ENCODE results near the gene SFXN3.

The SFXN3 gene

DNA sequence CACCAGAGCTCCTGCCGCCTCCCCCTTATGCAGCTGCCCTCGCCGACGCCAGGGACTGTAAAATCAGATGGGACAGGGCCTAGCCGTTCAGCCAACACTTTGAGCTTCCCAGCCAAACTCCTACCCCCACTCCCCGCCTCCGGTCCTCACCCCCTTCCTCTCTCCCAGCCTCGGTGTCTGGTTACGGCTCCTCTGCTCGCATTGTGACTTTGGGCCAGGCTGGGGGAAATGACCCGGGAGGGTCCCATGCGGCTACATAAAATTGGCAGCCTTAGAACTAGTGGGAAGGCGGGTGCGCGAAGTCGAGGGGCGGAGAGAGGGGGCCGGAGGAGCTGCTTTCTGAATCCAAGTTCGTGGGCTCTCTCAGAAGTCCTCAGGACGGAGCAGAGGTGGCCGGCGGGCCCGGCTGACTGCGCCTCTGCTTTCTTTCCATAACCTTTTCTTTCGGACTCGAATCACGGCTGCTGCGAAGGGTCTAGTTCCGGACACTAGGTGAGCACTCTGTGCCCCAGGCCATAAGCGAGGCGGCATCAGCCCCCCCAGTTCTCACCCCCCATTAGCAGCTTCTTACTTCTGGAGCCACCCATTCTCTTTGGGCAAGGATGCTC is 30.7 kb downstream of the SFXN3 start, which contains the start of gene KAZALD1:
Gene KAZALD1 (plus strand): TSS at position 366 of the 608 bp plus-strand sequence. CDS start 604 bp downstream, outside the sequence.
- DNase-seq, result no peak

DNA sequence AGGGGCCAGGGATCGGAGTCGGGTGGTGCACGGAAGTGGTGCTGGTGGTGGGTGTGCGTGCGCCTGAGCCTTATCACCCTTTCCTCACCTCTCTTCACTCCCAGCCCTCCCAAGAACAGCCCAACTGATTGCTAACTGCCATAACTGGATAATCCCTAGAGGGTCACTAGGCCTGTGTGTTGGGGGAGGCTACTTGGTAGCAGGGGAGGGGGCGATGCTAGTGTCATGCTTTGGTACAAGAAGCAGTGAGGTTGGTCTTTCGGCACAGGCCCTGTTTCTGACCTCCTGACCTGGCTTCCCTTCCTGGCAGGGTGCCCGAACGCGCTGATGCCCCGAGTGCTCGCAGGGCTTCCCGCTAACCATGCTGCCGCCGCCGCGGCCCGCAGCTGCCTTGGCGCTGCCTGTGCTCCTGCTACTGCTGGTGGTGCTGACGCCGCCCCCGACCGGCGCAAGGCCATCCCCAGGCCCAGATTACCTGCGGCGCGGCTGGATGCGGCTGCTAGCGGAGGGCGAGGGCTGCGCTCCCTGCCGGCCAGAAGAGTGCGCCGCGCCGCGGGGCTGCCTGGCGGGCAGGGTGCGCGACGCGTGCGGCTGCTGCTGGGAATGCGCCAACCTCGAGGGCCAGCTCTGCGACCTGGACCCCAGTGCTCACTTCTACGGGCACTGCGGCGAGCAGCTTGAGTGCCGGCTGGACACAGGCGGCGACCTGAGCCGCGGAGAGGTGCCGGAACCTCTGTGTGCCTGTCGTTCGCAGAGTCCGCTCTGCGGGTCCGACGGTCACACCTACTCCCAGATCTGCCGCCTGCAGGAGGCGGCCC is 31.4 kb downstream of the SFXN3 start:
- DNase-seq, result peak; percentile 66

DNA sequence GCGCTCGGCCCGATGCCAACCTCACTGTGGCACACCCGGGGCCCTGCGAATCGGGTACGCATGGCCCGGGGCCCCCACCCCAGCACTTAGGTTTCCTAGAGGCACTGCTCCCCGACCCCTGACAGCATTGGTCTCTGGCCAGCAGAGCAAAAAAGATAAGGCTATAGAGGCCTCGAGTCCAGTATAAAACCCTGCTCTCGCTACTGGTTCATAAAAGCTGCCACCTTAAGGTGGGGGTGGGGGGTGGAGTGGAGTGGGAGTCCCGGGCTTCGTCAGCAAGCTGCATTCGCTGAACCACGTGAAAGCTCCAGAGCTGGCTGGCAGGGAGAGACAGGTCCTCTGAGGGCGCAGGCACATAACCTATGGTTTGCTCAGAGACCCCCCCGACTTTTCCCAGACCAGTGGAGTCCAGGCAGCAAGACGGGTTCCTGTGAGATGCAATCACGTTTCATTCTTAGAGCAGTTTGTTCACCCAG is 32.1 kb downstream of the SFXN3 start:
- peak; percentile 10 for DNase-seq

DNA sequence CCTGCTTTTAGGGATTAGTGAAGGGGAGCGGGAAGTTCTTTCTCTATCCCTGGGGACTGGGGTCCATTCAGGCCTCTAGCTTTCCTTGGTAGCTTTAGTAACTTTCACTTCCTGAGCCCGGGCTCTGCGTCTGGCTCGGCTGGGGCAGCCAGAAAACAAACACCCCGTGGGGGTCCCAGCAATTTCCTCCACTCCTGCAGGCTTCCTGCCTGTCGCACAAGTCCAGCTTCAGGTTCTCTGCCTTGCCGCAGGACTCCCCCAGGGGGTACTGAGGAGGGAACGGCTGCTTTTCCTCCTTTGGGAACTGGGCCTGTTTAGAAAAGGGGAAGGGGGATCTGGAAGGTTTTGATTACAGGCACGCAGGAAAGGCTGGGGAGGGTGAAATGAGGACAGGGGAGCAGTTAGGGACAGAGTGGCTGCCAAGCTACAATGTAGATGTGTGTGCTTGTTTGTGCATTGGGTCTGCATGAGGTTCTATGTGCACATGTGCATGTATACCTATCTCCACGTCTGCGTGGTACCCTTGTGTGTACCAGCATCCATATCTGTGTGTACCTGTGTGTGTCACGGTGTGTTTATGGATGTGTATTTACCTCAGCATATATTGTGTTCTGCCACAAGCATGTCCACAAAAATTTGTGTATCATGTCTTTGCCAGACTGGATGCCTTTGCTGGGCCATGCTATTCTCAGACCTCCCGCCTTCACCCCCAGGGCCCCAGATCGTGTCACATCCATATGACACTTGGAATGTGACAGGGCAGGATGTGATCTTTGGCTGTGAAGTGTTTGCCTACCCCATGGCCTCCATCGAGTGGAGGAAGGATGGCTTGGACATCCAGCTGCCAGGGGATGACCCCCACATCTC is 32.7 kb downstream of the SFXN3 start:
- DNase-seq, result no peak

DNA sequence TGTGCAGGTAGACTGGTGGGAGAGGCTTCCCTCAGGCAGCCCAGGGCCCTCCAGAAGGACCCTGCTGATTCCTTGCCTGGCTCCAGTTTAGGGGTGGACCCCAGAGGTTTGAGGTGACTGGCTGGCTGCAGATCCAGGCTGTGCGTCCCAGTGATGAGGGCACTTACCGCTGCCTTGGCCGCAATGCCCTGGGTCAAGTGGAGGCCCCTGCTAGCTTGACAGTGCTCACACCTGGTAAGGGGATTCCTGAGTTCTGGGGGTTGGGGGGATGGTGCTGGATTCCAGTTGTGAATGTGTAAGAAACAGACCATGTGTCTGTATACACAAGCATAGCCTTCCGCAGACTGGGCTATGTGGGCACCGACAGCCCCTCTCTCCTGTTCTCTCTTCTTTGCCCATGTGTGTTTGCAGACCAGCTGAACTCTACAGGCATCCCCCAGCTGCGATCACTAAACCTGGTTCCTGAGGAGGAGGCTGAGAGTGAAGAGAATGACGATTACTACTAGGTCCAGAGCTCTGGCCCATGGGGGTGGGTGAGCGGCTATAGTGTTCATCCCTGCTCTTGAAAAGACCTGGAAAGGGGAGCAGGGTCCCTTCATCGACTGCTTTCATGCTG is 33.5 kb downstream of the SFXN3 start:
- DNase-seq, result no peak

GRCh38 chr10:101065481-101066145 is 34.6 kb downstream of the SFXN3 start:
- DNase-seq, result no peak

DNA sequence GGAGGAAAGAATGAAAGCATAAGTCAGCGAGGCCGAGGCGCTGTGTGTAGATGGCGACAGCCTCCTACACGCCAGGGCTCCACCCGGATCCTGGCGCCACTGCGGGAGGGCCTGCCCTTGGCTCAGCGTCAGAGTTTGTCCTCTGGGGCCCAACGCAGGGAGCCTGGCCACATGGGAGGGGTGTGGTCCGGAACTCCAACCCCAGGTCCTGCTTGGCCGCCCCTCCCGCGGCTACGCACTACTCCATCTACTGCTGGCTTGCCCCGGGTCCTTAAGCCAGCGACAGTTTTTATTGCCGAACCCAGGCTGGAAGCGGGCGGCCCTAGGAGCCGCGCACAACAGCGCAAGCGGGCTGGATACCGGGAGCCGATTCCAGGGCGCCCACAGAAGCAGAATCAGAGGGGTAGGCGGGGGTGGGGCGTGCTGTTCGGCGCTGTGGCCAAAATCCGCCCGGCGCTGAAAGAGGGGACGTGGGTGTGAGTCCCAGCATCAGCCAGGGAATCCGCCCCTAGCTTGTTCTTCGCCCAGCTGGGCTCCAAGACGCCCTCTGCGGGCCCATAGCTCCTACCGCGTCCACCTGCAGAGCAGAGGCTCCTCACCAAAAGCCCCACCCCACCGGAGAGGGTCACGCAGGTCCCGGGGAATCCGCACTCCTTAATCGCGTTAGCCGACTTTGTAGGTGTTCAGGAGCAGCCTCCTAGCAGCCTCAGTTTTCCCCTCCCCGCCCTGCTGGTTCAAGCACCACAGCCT is 35.3 kb downstream of the SFXN3 start:
- DNase-seq, result peak; percentile 47

- no peak for DNase-seq
Observed at GRCh38 chr10:101066896-101067355, 35.9 kb downstream of the SFXN3 start.

GRCh38 chr10:101067356-101068083 is 36.5 kb downstream of the SFXN3 start:
- peak; percentile 73 for DNase-seq

DNA sequence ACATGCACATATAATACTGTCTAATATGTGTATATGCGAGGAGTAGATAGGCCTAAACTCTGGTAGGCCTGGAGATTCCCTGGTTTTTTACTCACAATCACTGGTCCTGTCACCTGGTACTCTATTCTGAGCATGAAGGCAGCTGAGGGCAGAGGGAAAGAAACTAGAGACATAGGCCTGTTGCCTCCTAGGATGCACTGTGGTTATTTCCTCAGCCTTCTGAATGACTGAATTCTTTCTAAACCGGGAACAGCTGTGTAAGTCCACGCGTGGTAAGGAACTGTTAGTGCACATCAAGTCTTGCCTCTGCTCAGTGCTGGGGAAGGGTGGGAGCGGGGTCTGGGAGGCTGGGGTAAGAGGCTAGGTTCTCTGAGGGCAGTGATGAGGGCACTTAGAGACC is 38.4 kb downstream of the SFXN3 start:
- DNase-seq, result no peak

DNA sequence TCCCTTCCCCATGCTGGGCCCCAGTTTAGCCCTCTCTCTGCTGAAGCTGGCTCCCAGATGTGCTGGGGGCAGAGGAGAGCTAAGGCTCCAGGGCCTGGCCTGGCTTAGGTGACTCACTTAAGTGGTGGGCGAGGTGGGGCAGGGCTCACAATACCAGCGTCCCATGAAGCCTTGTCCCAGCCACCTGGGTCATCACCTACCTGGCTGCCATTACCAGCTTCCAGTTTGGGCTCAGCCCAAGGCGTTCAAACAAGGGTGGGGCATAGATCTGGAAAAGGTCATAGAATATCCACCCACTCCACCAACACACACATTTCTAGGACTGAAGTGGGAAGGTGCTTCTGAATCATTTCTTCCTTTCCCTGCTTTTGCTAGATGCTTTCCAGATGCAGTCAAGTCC is 39.1 kb downstream of the SFXN3 start:
- no peak for DNase-seq

DNA sequence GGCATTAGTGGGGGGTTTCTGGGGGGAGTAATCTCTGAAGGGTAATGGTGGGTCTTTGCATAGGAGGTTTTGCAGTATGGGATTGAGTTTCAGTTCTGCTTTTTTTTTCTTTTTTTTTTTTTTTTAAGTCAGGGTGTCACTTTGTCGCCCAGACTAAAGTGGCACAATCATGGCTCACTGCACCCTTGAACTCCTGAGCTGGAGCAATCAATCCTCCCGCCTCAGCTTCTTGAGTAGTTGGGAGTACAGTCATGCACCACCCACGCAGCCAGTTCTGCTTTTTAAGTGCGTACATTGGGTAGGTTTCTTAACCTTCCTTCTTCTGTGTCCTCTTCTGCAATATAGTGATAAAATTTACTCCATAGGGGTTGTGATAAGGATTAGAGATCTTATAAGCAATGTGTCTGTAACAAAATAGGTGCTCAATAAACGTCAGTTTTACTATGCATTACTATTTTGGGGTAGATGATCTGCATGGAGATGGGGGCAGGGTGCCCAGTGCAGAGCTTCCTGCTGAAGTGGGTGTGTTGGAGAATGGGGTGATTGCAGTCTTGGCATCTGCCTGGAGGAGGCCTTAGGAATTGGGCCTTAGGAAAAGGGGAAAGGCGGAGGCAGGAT is 40.3 kb downstream of the SFXN3 start:
- peak; percentile 29 for DNase-seq

DNA sequence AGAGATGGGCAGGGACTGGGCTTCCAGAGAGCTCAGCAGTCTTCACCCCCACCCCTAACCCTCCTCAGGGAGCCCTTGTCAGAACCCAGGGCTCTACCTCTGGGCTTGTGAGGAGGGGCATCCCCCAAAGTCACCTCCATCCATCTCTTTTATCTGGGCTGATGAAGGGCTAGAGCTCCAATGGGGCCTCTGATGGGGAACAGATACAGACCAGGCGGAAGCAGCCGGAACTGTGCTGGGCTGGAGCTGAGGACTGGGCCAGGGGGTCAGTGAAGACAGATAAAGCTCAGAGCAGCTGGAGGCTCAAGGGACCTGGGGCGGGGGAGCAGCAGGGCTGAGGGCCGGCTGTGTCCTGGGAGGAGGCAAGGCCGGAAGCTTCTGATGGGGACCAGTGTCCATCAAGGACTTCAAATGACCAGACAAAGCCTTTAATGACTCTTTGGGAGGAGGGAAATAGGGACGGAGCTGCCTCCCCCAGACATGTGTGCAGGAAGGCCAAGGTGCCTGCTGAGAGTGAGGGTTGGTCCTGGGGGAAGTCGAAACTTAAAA is 40.9 kb downstream of the SFXN3 start:
- DNase-seq, result no peak

DNA sequence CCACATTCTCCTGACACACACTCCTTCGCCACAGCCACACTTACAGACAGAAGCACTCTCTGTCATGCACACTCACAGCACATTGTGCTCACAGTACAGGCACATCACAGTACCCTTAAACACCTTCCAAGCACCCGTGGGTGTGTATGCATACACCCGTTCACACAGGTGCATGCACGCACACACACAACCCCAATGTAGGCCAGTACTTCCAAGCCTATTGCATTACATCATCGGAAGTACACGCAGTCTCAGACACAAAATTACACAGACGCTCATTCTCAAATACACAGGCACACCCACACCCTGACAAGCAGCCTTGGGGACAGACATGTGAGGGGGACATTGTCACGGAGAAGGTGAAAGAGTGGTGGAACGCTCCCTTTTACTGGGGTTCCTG is 41.9 kb downstream of the SFXN3 start:
- no peak for DNase-seq

DNA sequence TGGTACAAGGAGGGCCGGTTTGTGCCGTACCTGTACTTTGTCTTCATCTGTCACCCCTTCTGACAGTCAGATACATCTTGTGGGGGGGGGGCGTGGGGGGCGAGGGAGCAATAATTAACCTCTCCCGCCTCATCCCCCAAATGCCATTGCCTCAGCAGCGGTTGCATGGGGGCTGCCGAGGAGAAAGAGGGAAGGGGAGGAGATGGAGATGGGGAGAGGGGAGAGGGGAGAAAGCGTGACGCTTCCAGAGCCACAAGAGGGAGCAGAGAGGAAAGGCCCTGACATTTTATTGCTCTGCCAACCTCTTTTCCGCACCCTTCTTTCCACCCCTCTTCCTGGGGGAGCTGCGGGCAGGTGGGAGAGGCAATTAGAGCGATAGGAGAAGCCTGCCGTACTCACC is 42.6 kb downstream of the SFXN3 start:
- no peak for DNase-seq

GRCh38 chr10:101075775-101076174 is 44.7 kb downstream of the SFXN3 start:
- no peak for DNase-seq

DNA sequence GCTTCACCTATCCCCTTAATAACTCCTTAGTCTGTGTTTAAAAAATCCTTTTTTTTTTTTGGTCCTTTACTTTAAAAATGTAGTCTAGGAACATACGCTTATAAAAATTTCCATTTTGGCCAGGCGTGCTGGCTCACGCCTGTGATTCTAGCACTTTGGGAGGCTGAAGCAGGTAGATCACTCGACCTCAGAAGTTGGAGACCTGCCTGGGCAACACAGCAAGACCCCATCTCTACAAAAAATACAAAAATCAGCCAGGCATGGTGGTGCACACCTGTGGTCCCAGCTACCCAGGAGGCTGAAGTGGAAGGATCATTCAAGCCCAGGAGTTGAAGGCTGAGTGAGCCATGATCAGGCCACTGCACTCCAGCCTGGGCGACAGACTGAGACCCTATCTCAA is 45.6 kb downstream of the SFXN3 start:
- DNase-seq, result no peak

GRCh38 chr10:101079874-101080273 is 48.8 kb downstream of the SFXN3 start:
- no peak for DNase-seq

DNA sequence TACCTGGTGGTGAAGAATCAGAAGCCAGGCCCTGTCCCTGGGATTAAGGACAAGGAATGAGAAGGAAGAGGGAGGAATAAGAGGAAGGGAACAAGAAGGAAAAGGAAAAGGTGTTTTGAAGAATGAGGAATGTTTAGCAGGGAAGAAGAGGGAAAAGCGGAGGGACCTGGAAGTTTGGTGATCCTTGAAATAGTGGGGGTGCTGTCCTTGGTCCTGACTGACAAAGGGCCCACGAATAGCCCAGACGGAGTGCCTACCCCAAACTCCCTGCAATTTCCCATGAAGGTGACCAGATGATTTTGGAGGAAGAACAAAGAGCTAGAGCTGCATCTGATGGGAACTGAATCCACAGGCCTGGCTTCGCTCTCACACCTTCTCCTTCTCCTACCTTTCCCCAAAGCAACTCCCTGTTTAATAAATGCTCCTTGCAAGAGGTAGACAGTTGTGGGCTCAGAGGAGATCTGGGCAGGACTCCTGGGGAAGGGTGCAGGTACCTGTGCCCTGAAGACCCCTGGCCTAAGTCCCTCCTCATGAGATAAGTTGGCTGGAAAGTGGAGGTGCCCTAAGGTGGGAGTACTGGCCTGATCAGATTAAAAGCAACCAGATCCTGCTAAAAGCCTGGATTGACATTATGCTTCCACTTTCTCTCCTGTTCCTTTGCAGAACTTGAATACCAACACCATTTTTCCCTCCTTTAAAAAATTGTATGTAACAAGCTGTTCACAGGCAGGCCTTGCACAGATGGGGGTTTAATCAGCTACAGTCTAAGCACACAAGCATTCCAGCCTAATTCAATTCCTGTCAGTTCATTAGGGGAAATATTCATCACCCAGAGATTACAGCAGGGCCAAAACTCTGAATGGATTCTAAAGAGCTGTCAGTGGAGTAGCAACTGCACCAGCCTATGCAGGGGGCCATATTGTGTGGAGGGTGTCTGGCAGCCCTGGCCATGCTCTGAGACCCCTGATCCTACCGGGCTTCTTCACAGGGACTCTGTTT is 50.2 kb downstream of the SFXN3 start:
- DNase-seq, result no peak
